ENCODE data around the gene AR. TPM values are rescaled to one million over a fixed set of nuclear protein-coding genes. Genes with fewer than 3 reads are reported as not detected.
A peak's percentile ranks its signal among the peaks of the same experiment; 100 is the strongest.

AR gene
- polyA plus RNA-seq: 0.27 to 0.75 TPM (median 0.47 TPM) in 3 replicates
- 0.05 TPM for polyA plus RNA-seq (2011; ENCODE audit: low read depth)
- polyA plus RNA-seq (2011; cell fraction: cytosol; rRNA removed): 0.22 and 0.27 TPM in 2 replicates
- polyA plus RNA-seq (2011; cell fraction: nucleus; rRNA removed): 0.51 and 0.60 TPM in 2 replicates
- 0.04 and 0.47 TPM in 2 replicates for polyA plus RNA-seq (2012; ENCODE audit: low replicate concordance)
- polyA minus RNA-seq: 1.7 to 5.8 TPM (median 2.7 TPM) in 3 replicates
- polyA minus RNA-seq (2011; cell fraction: cytosol; rRNA and poly(A)+ RNA removed): 1.3 TPM
- polyA minus RNA-seq (2011; cell fraction: nucleus; rRNA and poly(A)+ RNA removed): 0.63 and 1.3 TPM in 2 replicates

- FAIRE-seq: no peak
- Histone ChIP-seq H3K4me2 (ENCODE audit: control insufficient read depth, extremely low read depth, insufficient read depth, low read depth, low read length) (peak within 1 kb of the TSS; percentile 57), H3K9me1 (ENCODE audit: control insufficient read depth, extremely low read depth, insufficient read depth, low read length) (no peaks in the 10 kb centered on the region), H2AFZ (ENCODE audit: control insufficient read depth, low read length) (peak within 1 kb of the TSS; percentile 40), H3K4me3 (ENCODE audit: control insufficient read depth in 2 of 3, extremely low read depth in 1 of 3, insufficient read depth in 2 of 3, low read depth in 1 of 3, low read length in 3 of 3) (peak within 1 kb of the TSS in 2 of 3 experiments; percentile 23 to 48), H3K27ac (ENCODE audit: control insufficient read depth, insufficient read depth, low read length) (no peak within 1 kb of the TSS), H3K9me3 (ENCODE audit: control insufficient read depth, low read depth, low read length) (no peaks in the 10 kb centered on the region), H3K36me3 (ENCODE audit: control insufficient read depth in 2 of 2, extremely low read depth in 1 of 2, insufficient read depth in 2 of 2, low read length in 2 of 2) (no peaks in the 10 kb centered on the region), H3K9ac (ENCODE audit: control insufficient read depth, extremely low read depth, insufficient read depth, low read length) (no peak within 1 kb of the TSS), H4K20me1 (ENCODE audit: control insufficient read depth, extremely low read depth, insufficient read depth, low read length) (no peaks in the 10 kb centered on the region), H3K4me1 (ENCODE audit: control insufficient read depth, extremely low read depth, insufficient read depth, low read length) (peaks cover 5% of the 10 kb centered on the region), H3K27me3 (ENCODE audit: control insufficient read depth, extremely low read depth, insufficient read depth, low read length) (peaks cover 35% of the 10 kb centered on the region), H3K79me2 (ENCODE audit: control insufficient read depth, insufficient read depth, low read length) (no peaks in the 10 kb centered on the region)
- no peak for DNase-seq (ENCODE audit: low read depth, low spot score)
- dilution Hi-C loops (cut with MboI; ENCODE audit: extremely low pct_ligation_motif_present, low sequenced_read_pairs): no loop called here
- TF ChIP-seq, protein P1, sequence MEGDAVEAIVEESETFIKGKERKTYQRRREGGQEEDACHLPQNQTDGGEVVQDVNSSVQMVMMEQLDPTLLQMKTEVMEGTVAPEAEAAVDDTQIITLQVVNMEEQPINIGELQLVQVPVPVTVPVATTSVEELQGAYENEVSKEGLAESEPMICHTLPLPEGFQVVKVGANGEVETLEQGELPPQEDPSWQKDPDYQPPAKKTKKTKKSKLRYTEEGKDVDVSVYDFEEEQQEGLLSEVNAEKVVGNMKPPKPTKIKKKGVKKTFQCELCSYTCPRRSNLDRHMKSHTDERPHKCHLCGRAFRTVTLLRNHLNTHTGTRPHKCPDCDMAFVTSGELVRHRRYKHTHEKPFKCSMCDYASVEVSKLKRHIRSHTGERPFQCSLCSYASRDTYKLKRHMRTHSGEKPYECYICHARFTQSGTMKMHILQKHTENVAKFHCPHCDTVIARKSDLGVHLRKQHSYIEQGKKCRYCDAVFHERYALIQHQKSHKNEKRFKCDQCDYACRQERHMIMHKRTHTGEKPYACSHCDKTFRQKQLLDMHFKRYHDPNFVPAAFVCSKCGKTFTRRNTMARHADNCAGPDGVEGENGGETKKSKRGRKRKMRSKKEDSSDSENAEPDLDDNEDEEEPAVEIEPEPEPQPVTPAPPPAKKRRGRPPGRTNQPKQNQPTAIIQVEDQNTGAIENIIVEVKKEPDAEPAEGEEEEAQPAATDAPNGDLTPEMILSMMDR (optimal IDR thresholded peaks at IDR 0.05 in 1 of 3, IDR thresholded peaks at IDR 0.05 in 1 of 3, conservative IDR thresholded peaks at IDR 0.05 in 1 of 3; ENCODE audit: extremely low read depth in 1 of 3, insufficient read depth in 2 of 3, low read length in 3 of 3): no peak
- TF ChIP-seq EZH2 (IDR thresholded peaks at IDR 0.05; ENCODE audit: low read length): no peak
Measured at GRCh38 chrX:67543818-67544217, at the start of gene AR. AR (plus strand) TSS chrX:67544021; CDS start chrX:67545147, 1,126 bp downstream.

DNA sequence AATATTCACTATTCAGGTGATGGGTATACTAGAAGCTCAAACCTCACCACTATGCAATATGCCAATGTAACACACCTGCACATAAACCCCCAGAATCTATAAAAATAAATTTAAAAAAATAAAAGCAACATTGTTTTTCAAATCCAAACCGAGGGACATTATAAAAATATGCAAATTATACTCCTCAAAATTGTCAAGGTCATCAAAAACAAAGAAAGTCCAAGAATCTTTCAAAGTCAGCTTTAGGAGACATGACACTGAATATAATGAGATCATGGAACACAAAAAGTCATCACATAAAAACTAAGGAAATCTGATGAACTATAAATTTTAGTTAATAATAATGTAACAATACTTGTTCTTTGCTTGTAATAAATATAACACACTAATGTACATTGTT, 43.2 kb upstream of the AR start:
- Histone ChIP-seq H3K4me3 (ENCODE audit: control insufficient read depth in 2 of 3, extremely low read depth in 1 of 3, insufficient read depth in 2 of 3, low read depth in 1 of 3, low read length in 3 of 3) (no peak overlapping the region), H3K27ac (ENCODE audit: control insufficient read depth, insufficient read depth, low read length) (no peak overlapping the region), H3K9me1 (ENCODE audit: control insufficient read depth, extremely low read depth, insufficient read depth, low read length) (no peaks in the 10 kb centered on the region), H3K27me3 (ENCODE audit: control insufficient read depth, extremely low read depth, insufficient read depth, low read length) (no peaks in the 10 kb centered on the region), H3K4me2 (ENCODE audit: control insufficient read depth, extremely low read depth, insufficient read depth, low read depth, low read length) (no peak overlapping the region), H3K79me2 (ENCODE audit: control insufficient read depth, insufficient read depth, low read length) (no peaks in the 10 kb centered on the region), H2AFZ (ENCODE audit: control insufficient read depth, low read length) (no peak overlapping the region), H3K9me3 (ENCODE audit: control insufficient read depth, low read depth, low read length) (no peaks in the 10 kb centered on the region), H3K36me3 (ENCODE audit: control insufficient read depth in 2 of 2, extremely low read depth in 1 of 2, insufficient read depth in 2 of 2, low read length in 2 of 2) (no peaks in the 10 kb centered on the region), H3K9ac (ENCODE audit: control insufficient read depth, extremely low read depth, insufficient read depth, low read length) (no peak overlapping the region), H4K20me1 (ENCODE audit: control insufficient read depth, extremely low read depth, insufficient read depth, low read length) (no peaks in the 10 kb centered on the region), H3K4me1 (ENCODE audit: control insufficient read depth, extremely low read depth, insufficient read depth, low read length) (no peaks in the 10 kb centered on the region)
- TF ChIP-seq, protein P1 (optimal IDR thresholded peaks at IDR 0.05 in 1 of 3, IDR thresholded peaks at IDR 0.05 in 1 of 3, conservative IDR thresholded peaks at IDR 0.05 in 1 of 3; ENCODE audit: extremely low read depth in 1 of 3, insufficient read depth in 2 of 3, low read length in 3 of 3): no peak
- TF ChIP-seq EZH2 (IDR thresholded peaks at IDR 0.05; ENCODE audit: low read length): no peak
- no peak for DNase-seq (ENCODE audit: low read depth, low spot score)
- FAIRE-seq: no peak
- dilution Hi-C loops (cut with MboI; ENCODE audit: extremely low pct_ligation_motif_present, low sequenced_read_pairs): no loop called here
